Putamen (tissue), 1 donor: ENCODE measurements around the gene ARL15.
"Not testable (repeated sequence)": the region's sequence is repeated elsewhere in the genome, so short reads cannot be mapped to it uniquely, and the experiment has no call there.

Source experiments
- DNase-seq: peaks from one replicate; pipeline ENCODE4 v3.0.0-alpha.2; 2016; ENCODE audit warnings: low spot score

ARL15 gene

DNA sequence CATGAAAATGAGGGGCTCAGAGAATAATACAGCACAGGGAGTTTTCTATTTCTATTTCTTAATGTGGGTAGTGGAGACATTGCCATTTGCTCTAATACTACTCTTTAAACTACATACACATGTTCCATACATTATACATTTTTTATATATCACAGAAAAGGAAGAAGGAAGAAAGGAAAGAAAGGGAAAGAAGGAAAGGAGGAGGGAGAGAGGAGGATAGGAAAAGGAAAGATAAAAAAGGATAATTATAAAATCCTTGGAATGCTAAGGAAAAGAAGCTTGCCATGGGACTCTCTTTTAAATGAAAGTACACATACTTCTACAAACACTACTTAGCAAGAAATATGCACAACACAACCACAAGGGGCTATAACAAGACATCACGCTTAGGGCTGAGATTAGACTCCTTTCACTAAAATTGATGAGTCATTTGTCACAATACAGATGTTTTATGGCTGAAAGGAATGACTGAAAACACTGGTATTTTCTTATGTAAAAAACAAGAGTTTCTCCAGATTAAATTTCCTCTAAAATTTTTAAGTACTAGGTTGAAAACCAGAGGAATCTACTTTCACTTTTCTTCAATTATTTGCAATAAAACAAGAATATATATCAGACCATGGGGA is 219.8 kb downstream of the ARL15 start:
- no peak for DNase-seq

DNA sequence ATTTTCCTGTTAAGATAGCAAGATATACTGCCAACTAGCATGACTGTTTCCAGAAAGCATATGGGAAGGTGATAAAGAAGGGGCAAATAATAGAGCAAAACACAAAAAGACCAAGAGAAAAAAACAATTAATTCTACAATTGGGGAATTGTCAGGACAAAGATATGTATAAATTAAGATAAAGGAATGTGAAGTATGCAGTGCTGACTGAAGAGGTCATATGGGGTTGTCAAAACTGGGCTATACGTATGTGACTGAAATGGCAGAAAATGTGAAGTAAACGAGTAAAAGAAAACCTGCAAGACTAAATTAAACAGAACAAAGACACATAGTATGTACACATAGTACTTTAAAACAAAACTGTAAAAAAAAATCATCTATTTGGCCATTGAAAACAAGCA is 222.3 kb downstream of the ARL15 start:
- DNase-seq, result no peak

DNA sequence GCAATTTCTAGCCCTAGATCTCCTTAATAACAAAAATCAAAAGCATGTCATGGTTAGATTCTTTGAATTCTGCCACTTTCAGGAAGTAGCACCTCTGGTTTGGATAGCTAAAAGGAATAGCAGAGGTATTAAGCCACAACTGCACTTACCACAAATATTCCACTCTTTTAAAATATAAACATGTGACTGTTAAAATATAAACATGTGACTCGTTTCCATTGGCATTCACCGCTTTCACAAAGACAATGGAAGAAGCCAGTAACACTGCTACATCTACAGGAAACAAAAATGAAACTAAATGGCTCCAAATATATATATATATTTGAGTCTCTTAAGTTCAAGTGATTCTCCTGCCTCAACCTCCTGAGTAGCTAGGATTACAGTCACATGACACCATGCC is 222.9 kb downstream of the ARL15 start:
- DNase-seq, result no peak

DNA sequence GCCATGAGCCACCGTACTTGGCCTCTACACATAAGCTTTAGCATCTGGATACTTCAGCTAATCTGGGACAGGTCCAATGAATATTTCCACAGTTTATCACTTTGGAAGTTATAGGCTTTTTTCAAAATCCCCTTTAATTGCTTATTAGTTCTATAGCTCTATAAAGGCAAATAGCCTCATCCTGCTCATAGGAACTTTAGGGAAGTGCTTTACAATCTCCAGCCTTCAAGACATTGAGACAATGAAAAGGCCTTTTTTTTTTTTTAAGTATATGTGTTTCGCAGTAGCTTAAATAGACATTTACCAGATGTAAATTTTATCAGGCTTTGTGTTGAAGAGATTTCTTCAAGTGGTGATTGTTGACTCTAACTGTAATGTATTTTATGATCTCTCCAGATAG is 224.2 kb downstream of the ARL15 start:
- DNase-seq, result no peak

DNA sequence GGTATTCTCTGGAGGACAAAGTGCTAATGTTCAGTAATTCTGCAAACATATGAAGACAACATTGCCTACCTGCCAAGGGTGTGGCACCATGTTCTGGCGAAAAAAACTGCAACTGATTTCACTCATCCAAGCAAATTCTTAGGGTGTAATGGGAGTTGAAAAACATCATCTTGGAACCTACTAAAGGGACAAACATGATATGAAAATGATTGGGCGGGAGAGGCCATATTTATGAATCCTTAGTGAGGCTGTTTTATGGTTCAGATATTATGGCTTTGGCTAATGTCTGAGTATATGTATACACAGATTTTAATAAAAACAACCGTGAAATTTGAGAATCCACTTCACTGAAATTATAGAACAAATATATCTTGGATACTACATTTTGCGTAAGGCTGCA is 225.7 kb downstream of the ARL15 start:
- no peak for DNase-seq

DNA sequence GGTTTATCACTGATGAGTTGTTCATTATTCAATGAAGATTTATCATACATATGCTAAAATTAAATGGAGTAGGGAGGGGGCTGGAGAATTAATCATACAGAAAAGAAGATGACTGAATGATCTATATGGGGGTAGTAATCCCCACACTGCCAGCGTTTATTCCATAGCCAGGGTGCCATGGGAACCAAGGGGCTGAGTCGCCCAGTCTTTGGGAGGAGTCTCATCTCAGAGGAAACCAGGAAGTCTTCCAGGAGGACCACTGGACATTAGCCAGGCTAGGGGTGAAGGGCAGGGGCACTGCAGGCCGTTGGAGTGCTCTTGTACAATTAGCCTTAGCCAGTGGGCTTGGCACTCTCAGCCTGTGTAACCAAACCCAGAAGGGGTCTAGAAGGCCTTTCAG is 226.5 kb downstream of the ARL15 start:
- DNase-seq, result no peak

DNA sequence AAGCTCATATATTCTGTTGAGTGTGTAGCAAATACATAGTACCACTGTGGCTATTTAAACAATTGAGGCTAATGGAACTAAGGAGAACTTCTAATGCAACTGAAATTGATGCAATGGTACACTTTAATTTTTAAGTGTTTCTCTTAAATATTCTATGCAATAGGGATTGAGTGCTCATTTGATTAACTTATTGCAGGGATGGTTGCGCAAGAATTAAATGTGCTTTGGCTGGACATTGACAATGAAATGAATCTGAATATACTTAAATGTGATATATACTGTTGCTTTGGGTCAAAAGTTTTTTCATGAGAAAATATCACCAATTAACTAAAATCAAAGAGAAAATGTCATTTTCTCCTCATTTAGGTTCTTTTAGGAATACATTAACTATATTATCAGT is 227.1 kb downstream of the ARL15 start:
- no peak for DNase-seq

DNA sequence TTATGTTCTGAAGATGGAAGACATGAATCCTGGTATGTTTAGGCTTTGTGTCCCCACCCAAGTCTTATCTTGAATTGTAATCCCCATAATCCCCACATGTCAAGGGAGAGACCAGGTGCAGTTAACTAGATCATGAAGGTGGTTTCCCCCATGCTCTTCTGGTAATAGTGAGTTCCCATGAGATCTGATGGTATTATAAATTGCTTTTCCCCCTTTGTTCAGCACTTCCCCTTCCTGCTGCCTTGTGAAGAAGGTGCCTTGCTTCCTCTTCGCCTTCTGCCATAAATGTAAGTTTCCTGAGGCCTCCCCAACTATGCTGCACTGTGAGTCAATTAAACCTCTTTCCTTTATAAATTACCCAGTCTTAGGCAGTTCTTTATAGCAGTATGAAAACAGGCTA is 229.0 kb downstream of the ARL15 start:
- DNase-seq, result no peak

DNA sequence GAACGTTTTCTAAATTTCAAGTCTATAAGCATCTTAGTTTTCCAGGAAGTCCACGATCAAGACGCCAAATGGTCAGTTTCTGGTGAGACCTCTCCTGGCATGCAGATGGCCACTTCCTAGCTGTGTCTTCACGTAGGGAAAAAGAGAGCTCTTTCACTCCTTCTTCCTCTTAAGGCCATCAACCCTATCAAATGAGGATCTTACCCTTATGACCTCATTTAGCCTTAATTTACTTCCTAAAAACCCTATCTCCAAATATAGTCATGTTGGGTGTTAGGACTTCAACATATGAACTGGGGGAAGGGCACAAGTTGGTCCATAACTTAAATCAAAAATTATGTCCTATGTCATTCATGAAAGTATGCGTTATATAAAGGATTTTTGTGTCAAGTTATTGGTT is 229.5 kb downstream of the ARL15 start:
- no peak for DNase-seq

DNA sequence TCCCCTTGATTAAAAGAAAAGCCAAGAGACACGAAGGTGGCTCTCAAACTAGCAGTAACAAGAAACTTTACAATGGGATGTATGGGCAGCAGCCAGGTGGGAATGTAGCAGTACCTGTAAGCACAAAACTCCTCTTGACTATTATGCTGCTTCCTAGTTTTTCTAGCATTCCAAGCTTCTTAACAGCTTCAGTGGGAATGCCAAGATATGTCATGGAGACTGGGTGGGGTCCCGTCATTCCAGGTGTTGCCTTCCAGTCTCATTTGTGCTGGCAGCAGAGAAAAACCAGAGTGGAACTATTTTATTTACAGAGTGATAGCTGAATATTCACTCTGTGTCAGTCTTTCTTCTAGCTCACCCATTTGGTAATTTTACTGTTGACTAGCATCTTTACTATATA is 236.6 kb downstream of the ARL15 start:
- DNase-seq, result no peak

DNA sequence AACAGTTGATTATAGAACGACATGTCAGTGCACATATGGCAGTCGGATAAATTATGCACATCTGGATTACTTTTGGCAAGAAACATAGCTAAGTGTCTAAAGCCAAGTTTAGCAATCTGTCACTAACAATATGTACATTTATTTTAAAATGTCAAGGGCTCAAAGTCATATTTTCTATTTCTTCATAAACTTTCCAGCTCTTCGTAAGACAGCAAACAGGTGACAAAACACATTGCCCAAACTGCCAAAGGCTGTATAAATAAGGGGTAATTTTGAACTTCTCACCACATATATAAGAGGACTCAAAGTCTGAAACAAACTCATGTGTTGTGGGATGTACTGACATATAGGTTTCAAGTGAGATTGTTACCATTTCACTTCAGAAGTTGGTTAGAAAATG is 237.2 kb downstream of the ARL15 start:
- DNase-seq, result no peak

DNA sequence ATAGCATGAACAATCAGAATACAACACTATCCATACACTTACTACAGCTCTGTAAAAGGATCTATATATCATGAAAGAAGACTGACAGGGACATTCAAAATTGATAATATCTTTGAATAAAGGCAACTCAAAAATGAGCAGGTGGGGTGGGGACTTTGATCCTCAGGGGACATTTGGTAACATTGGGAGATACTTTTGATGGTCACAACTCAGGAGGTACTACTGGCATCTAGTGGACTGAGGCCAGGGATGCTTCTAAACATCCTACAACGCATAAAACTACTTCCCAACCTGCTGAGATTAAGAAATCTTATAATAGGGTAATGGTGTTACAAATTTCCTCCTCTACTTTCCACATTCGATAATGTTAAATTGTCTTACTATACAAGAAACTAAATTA is 243.9 kb downstream of the ARL15 start:
- no peak for DNase-seq

DNA sequence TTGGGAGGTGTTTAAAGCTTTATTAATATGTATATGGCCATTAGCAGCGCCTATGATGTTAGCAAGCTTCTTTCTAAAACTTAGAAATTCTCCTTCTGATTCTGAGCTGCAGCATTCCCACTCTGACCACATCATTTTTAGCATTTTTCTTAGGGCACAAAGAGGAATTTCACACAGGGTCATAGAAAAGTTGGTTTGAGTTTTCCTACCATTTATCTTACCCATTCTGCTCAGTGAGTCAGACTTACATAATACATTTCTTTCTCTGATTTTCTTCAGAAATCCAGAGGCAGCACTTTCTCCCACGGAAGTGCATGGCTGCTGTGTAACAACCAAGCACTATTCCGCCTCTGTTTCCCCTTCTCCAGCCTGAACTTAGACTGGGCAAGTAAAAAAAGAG is 246.6 kb downstream of the ARL15 start:
- DNase-seq, result no peak

DNA sequence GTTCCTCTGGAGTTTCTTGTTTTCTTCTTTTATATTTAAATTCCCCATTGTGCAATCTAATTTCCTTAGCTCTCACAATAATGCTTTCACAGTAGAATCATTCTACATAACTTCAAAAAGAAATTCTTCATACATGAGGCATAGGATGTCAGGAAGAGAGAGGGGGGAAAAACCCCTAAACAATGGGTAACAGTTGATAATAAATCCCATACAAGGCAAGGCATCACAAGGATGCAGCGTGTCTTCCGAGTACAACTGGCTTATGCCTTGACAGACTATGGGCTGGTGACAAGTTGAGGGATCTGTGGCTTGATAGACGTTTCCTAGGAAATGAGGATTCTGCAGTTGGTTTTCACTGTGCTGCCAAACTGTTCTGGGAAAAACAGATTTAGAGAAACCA is 247.4 kb downstream of the ARL15 start:
- DNase-seq, result no peak

DNA sequence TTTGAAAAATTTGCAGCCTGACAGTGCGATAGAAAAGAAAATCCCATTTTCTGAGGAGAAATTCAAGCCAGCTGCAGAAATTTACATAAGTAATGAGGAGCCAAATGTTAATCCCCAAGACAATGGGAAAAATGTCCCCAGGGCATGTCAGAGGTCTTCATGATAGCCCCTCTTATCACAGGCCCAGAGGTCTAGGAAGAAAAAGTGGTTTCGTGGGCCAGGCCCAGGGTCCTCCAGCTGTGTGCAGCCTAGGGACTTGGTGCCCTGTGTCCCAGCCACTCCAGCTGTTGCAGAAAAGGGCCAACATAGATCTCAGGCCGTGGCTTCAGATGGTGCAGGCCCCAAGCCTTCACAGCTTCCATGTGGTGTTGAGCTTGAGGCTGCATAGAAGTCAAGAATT is 249.5 kb downstream of the ARL15 start:
- not testable (repeated sequence) for DNase-seq

DNA sequence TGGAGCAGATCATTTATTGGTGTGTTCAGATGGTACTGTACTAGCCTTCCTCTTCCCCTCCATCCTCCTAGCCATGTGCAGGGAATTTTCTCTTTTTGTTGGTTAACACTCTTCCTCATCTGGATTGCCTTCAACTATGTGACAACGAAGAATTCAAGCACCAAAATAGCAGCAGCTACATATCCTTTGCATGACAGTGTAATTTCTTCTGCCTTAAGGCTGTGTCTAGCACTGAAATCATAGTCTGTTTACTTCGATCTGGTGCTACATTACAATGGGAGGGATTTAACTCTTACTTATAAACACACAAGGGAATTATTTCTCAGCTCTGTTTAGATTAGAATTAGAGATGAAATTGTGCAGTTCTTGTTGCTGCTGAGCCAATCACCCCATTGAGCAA is 260.4 kb downstream of the ARL15 start:
- no peak for DNase-seq

DNA sequence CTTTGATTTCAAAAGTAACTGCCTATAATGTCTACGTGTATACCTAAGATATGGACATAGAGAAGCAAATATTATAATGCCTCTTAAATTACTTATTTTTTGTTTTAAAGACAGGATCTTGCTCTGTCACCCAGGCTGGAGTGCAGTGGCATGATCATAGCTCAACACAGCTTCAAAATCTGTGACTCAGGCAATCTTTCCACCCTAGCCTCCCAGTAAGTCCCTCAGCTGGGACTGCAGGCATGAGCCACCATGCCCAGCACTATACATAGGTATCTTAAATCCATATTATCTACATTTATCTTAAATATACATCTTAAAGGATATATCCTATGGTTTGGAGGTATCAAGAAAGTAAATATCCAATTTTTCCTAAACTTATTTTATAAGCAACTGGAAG is 261.2 kb downstream of the ARL15 start:
- DNase-seq, result no peak

DNA sequence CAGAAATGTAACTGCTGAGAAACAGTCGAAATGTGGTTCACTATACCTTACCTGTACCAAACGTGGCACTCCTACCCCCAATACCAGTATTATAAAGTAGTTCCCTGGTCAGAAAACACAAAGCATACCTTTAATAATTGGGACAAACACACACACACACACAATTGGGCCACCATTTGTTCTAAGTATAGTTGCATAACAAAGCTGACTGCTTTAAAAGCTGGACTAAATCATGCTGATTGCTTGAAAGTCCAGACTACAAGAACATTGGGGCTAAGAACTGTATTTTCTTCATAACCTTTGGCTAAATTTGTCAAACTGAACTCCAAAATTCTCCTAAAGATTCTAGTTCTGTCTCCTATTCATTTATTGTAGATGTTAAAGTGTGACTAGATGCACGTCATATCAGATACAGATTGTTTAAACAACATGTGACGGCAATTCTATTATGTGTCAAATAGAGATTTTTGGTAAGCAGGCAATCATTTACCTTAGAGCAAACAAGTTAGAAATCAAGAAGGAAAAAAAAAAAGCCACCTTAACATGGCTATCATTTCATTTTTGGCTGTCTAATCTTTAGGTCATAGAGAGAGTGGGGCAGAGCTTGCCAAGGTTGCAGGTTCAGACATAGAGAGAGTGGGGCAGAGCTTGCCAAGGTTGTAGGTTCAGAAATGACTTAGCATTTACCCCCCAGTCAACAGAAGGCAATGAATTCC is 265.1 kb downstream of the ARL15 start:
- no peak for DNase-seq

DNA sequence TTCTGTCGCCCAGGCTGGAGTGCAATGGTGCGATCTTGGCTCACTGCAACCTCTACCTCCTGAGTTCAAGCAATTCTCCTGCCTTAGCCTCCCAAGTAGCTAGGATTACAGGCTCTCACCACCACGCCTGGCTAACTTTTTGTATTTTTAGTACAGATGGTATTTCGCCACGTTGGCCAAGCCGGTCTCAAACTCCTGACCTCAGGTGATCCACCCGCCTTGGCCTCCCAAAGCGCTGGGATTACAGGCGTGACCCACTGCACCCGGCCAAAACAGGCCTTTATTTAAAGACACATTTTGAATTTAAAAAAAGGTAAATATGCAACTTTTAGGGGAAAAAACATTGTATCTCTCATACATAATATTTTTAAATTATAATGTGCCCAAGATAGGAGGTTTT is 266.1 kb downstream of the ARL15 start:
- not testable (repeated sequence) for DNase-seq

DNA sequence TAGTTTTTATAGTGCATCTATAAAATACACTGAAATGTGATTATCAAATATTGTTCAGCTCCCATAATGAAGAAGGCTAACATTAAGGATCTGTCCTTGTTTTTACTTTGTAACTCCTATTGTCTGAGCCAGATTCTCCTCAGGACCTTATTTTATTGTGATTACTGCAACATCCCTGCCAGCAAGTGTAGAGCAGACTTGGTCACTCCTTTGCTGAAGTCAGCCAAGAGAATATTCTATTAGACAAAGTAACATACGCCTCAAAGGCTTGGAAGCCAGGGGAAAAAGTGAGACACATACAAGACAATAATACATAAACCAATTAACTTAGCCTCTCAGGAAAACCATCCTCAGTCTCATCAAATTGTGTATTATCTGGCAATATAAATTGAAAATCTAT is 269.6 kb downstream of the ARL15 start:
- no peak for DNase-seq

DNA sequence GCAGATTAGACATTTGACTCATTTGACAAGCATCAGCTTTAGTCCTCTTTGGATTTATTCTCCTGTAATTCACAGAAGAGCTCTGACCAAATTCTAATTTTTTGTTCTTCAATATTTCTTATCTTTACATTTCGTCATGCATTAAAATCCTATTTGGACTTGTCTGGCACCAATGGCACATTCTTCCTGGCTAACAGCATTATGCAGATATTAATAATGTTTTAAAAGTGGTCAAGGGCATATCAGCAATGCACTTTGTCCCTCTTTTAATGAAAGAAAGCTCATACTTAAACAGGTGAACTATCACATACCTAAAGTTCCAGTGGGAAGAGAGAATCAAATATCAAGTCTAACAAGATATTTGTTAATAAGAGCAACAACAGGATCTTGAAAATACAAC is 270.4 kb downstream of the ARL15 start:
- no peak for DNase-seq

DNA sequence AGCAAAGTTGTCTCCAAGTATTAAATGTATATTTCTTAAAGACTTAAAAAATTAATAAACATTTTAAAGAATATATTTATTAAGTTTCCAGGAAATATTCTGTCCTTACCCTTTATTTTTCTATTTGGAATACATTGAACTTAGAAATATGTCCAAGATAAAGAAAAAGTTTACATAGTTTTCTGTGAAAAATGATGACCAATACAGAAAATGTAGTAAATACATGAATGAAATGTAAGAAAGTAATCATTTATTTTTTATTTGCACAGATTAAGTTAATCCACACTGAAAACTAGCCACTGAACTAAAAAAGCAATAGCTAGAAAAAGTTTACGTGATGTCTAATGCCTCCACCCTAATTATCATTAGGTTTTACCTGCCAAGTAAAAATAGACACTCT is 273.2 kb downstream of the ARL15 start:
- no peak for DNase-seq

DNA sequence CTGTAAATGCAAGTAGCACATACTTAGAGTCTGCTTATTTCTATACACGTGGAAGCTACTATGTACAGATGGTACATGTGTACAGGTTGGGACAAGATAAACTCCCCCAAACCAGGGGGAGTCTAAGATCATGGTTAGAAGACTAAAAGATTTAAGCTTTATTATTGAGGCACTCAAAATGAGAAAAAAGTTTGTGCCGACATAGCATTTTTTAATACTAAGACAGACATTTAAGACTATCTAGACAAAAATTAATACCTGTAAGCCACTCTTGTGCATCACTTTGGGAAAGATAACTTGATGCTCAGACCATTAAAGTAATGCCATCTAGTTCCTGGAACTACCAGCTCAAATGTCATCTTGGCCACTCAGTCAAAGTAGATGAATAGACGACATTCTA is 279.4 kb downstream of the ARL15 start:
- DNase-seq, result no peak

DNA sequence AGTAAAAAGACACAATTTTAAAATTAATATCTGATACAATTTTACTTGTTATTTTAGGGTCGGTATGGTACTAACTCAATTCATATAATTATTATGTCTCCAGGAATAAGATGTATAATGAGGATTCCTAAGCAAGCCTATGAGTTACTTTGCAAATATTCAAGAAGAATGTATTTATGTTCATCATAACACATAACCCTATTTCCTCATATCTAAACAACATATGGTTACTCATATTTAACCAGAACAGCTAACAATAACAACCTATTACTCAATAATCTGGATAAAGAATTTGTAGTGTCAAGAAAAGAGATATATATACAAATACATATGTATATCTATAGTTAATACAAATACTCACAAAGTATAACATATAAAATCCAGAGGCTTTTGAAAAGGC is 285.9 kb downstream of the ARL15 start:
- no peak for DNase-seq
